Uterus (tissue), 4 donors: ENCODE results near the gene ZNF689. TPM values are rescaled to one million over a fixed set of nuclear protein-coding genes. Genes with fewer than 3 reads are reported as not detected.

ENCODE experiments used
- DNase-seq, 2 donors: peaks; one replicate each; pipeline ENCODE4 v3.0.0-alpha.2; 2019 to 2020
- H3K27ac ChIP-seq, 2 donors: fragments of 200-600 bp; sonication (generic); 1 replicate in 1 of 2; 2 replicates in 1 of 2; pipeline ENCODE4 v1.5.1; 2016 to 2018
- H3K27me3 ChIP-seq, 2 donors: fragments of 200-600 bp; sonication (generic); one replicate each; pipeline ENCODE4 v1.5.1; 2018 to 2019; ENCODE audit warnings: control low read depth in 1 of 2
- H3K36me3 ChIP-seq, 2 donors: fragments of 200-600 bp; sonication (generic); one replicate each; pipeline ENCODE4 v1.5.1; 2019; ENCODE audit warnings: control low read depth in 1 of 2
- H3K4me1 ChIP-seq, 2 donors: fragments of 200-600 bp; sonication (generic); one replicate each; pipeline ENCODE4 v1.5.1; 2018 to 2019; ENCODE audit warnings: control low read depth in 1 of 2
- H3K4me3 ChIP-seq, 2 donors: fragments of 200-600 bp; sonication (generic); 1 replicate in 1 of 2; 2 replicates in 1 of 2; pipeline ENCODE4 v1.5.1; 2018 to 2019; ENCODE audit warnings: mild to moderate bottlenecking in 1 of 2
- H3K9me3 ChIP-seq, 2 donors: fragments of 200-600 bp; sonication (generic); one replicate each; pipeline ENCODE4 v1.5.1; 2019; ENCODE audit warnings: control low read depth in 1 of 2
- CTCF ChIP-seq, 4 experiments: fragments of 200-600 bp in 2 of 4; fragments of 450-650 bp in 2 of 4; sonication (generic) in 2 of 4; IDR thresholded peaks; one replicate each; pipeline ENCODE4 v1.5.1; 2016 to 2019; ENCODE audit warnings: antibody characterized with exemption in 4 of 4, mild to moderate bottlenecking in 2 of 4, moderate library complexity in 1 of 4
- POLR2A ChIP-seq, 2 donors: fragments of 450-650 bp; IDR thresholded peaks; one replicate each; pipeline ENCODE4 v1.6.1; 2016; ENCODE audit warnings: antibody characterized with exemption in 2 of 2, mild to moderate bottlenecking in 1 of 2, moderate library complexity in 1 of 2
- intact Hi-C: fragments of 100-400 bp; cut with DNase I; formaldehyde crosslinking; loops from one replicate; pipeline ENCODE4 v1.15.1; 2023; ENCODE audit warnings: low total_unique reads
- total RNA-seq, 4 donors: library from RNA; depleted of rRNA in 3 of 4; stranded (reverse); fragments of >200 nt in 3 of 4; gene quantifications; one replicate each; pipeline versions ENCODE4 v1.1.0 to v1.2.4, GENCODE V29; 2014 to 2023
- donor health status: DM: yes; HTN: yes; CAD: no.

Gene ZNF689
- total RNA-seq, 4 donors from 2014 or later = 3.1 to 11.5 (median 7.0) TPM

GRCh38 chr16:30557707-30557956 lies 52.6 kb downstream of the ZNF689 start:
- H3K9me3 ChIP-seq = no peaks in the 10 kb centered on the region
- intact Hi-C loops = no loop called here
- DNase-seq = peak; percentile 35 to 40

GRCh38 chr16:30556125-30556473 lies 54.1 kb downstream of the ZNF689 start:
- Histone ChIP-seq H3K27ac (no peak overlapping the region), H3K9me3 (no peaks in the 10 kb centered on the region), H3K27me3 (no peaks in the 10 kb centered on the region), H3K4me3 (no peak overlapping the region), H3K36me3 (no peaks in the 10 kb centered on the region), H3K4me1 (peaks cover 0 to 6% of the 10 kb centered on the region in 2 donors)
- no peak for DNase-seq
- intact Hi-C loops = no loop called here
- TF ChIP-seq CTCF (IDR thresholded peaks at IDR 0.05) = no peak

More at GRCh38 chr16:30557707-30557956, 52.6 kb downstream of the ZNF689 start:
- Histone ChIP-seq H3K27ac (peak overlapping the region; percentile 87 to 92), H3K36me3 (no peaks in the 10 kb centered on the region), H3K4me3 (peak overlapping the region; percentile 68 to 82), H3K4me1 (peaks cover 0 to 6% of the 10 kb centered on the region in 2 donors), H3K27me3 (no peaks in the 10 kb centered on the region)
- TF ChIP-seq CTCF (IDR thresholded peaks at IDR 0.05) (no peak), POLR2A (IDR thresholded peaks at IDR 0.05) (no peak)

GRCh38 chr16:30555315-30556124 lies 54.7 kb downstream of the ZNF689 start:
- intact Hi-C loops = no loop called here
- no peaks in the 10 kb centered on the region for H3K36me3 ChIP-seq
- H3K4me3 ChIP-seq = no peak overlapping the region
- TF ChIP-seq POLR2A (IDR thresholded peaks at IDR 0.05) (no peak), CTCF (IDR thresholded peaks at IDR 0.05) (no peak)
- DNase-seq = no peak
- no peaks in the 10 kb centered on the region for H3K27me3 ChIP-seq
- no peak overlapping the region for H3K27ac ChIP-seq
- H3K9me3 ChIP-seq = no peaks in the 10 kb centered on the region
- H3K4me1 ChIP-seq = peaks cover 0 to 6% of the 10 kb centered on the region in 2 donors

- DNase-seq = no peak
- Histone ChIP-seq H3K4me3 (no peak overlapping the region), H3K4me1 (peaks cover 0 to 6% of the 10 kb centered on the region in 2 donors), H3K9me3 (no peaks in the 10 kb centered on the region), H3K27ac (no peak overlapping the region), H3K27me3 (no peaks in the 10 kb centered on the region), H3K36me3 (no peaks in the 10 kb centered on the region)
- TF ChIP-seq POLR2A (IDR thresholded peaks at IDR 0.05) (no peak), CTCF (IDR thresholded peaks at IDR 0.05) (no peak)
- intact Hi-C loops = no loop called here
These were observed 55.5 kb downstream of the ZNF689 start for GRCh38 chr16:30554557-30555314.

GRCh38 chr16:30553393-30553899 lies 56.7 kb downstream of the ZNF689 start:
- no peak for DNase-seq
- H3K4me1 ChIP-seq = peaks cover 0 to 6% of the 10 kb centered on the region in 2 donors
- no peaks in the 10 kb centered on the region for H3K27me3 ChIP-seq
- no peak overlapping the region for H3K27ac ChIP-seq
- H3K36me3 ChIP-seq = no peaks in the 10 kb centered on the region
- no peak for TF ChIP-seq POLR2A (IDR thresholded peaks at IDR 0.05)
- no peak for TF ChIP-seq CTCF (IDR thresholded peaks at IDR 0.05)
- H3K9me3 ChIP-seq = no peaks in the 10 kb centered on the region
- intact Hi-C loops = no loop called here
- H3K4me3 ChIP-seq = no peak overlapping the region
